Duodenal mucosa (tissue), 2 donors: ENCODE measurements around the gene MAML2.
A peak's percentile ranks its signal among the peaks of the same experiment; 100 is the strongest.

ENCODE experiments used
- H3K27ac ChIP-seq: one replicate; pipeline ENCODE4 v1.7.0; 2013; ENCODE audit warnings: low read depth, low read length
- H3K27me3 ChIP-seq, 2 donors: one replicate each; pipeline ENCODE4 v1.7.0; 2013; ENCODE audit warnings: low read length in 2 of 2, control low read depth in 1 of 2; ENCODE audit not compliant: insufficient read depth in 2 of 2, control insufficient read depth in 1 of 2
- H3K36me3 ChIP-seq, 2 donors: one replicate each; pipeline ENCODE4 v1.7.0; 2013; ENCODE audit warnings: low read length in 2 of 2, control low read depth in 1 of 2; ENCODE audit not compliant: insufficient read depth in 2 of 2, control insufficient read depth in 1 of 2
- H3K4me1 ChIP-seq, 2 donors: one replicate each; pipeline ENCODE4 v1.7.0; 2013; ENCODE audit warnings: low read length in 2 of 2, control low read depth in 1 of 2; ENCODE audit not compliant: insufficient read depth in 2 of 2, control insufficient read depth in 1 of 2
- H3K4me3 ChIP-seq, 2 donors: one replicate each; pipeline ENCODE4 v1.7.0; 2013; ENCODE audit warnings: low read length in 2 of 2, low read depth in 1 of 2
- H3K9ac ChIP-seq, 2 donors: one replicate each; pipeline ENCODE4 v1.7.0; 2013; ENCODE audit warnings: low read length in 2 of 2, low read depth in 1 of 2
- H3K9me3 ChIP-seq, 2 donors: one replicate each; pipeline ENCODE4 v1.7.0; 2013; ENCODE audit warnings: low read length in 2 of 2, control low read depth in 1 of 2; ENCODE audit not compliant: control insufficient read depth in 1 of 2

The MAML2 gene

GRCh38 chr11:96309643-96310017 is 33.4 kb downstream of the MAML2 start:
- Histone ChIP-seq H3K9ac (no peak overlapping the region), H3K27me3 (no peaks in the 10 kb centered on the region), H3K4me1 (peaks cover 31 to 43% of the 10 kb centered on the region in 2 donors), H3K9me3 (no peaks in the 10 kb centered on the region), H3K27ac (no peak overlapping the region), H3K36me3 (no peaks in the 10 kb centered on the region), H3K4me3 (no peak overlapping the region)

- peaks cover 26 to 43% of the 10 kb centered on the region in 2 donors for H3K4me1 ChIP-seq
- H3K27me3 ChIP-seq = no peaks in the 10 kb centered on the region
- no peak overlapping the region for H3K4me3 ChIP-seq
- H3K9ac ChIP-seq = no peak overlapping the region
- H3K27ac ChIP-seq = no peak overlapping the region
- H3K9me3 ChIP-seq = no peaks in the 10 kb centered on the region
- no peaks in the 10 kb centered on the region for H3K36me3 ChIP-seq
Measured at GRCh38 chr11:96309016-96309642, 33.9 kb downstream of the MAML2 start.

GRCh38 chr11:96307776-96308140 is 35.2 kb downstream of the MAML2 start:
- Histone ChIP-seq H3K9ac (peak overlapping the region; percentile 26 to 37), H3K9me3 (no peaks in the 10 kb centered on the region), H3K27me3 (no peaks in the 10 kb centered on the region), H3K36me3 (no peaks in the 10 kb centered on the region), H3K4me1 (peaks cover 28 to 54% of the 10 kb centered on the region in 2 donors), H3K4me3 (peak overlapping the region; percentile 33 to 39), H3K27ac (peak overlapping the region; percentile 67)

- peak overlapping the region; percentile 26 to 37 for H3K9ac ChIP-seq
- H3K4me1 ChIP-seq = peaks cover 32 to 60% of the 10 kb centered on the region in 2 donors
- peak overlapping the region; percentile 67 for H3K27ac ChIP-seq
- no peaks in the 10 kb centered on the region for H3K36me3 ChIP-seq
- H3K9me3 ChIP-seq = no peaks in the 10 kb centered on the region
- H3K4me3 ChIP-seq = peak overlapping the region; percentile 33 to 39
- no peaks in the 10 kb centered on the region for H3K27me3 ChIP-seq
Measured at GRCh38 chr11:96306933-96307775, 35.8 kb downstream of the MAML2 start.

GRCh38 chr11:96306600-96306932 is 36.4 kb downstream of the MAML2 start:
- Histone ChIP-seq H3K4me1 (peaks cover 32 to 59% of the 10 kb centered on the region in 2 donors), H3K36me3 (no peaks in the 10 kb centered on the region), H3K9me3 (no peaks in the 10 kb centered on the region), H3K27ac (no peak overlapping the region), H3K27me3 (no peaks in the 10 kb centered on the region), H3K4me3 (peak overlapping the region; percentile 33 to 39), H3K9ac (peak overlapping the region in 1 of 2 donors; percentile 7)

GRCh38 chr11:96306071-96306470 is 36.9 kb downstream of the MAML2 start:
- Histone ChIP-seq H3K4me1 (peaks cover 29 to 54% of the 10 kb centered on the region in 2 donors), H3K9me3 (no peaks in the 10 kb centered on the region), H3K36me3 (no peaks in the 10 kb centered on the region), H3K9ac (no peak overlapping the region), H3K27ac (peak overlapping the region; percentile 49), H3K27me3 (no peaks in the 10 kb centered on the region), H3K4me3 (peak overlapping the region in 1 of 2 donors; percentile 39)

GRCh38 chr11:96303980-96304379 is 39.0 kb downstream of the MAML2 start:
- H3K27ac ChIP-seq = no peak overlapping the region
- no peak overlapping the region for H3K9ac ChIP-seq
- H3K9me3 ChIP-seq = no peaks in the 10 kb centered on the region
- no peaks in the 10 kb centered on the region for H3K27me3 ChIP-seq
- H3K36me3 ChIP-seq = no peaks in the 10 kb centered on the region
- H3K4me3 ChIP-seq = no peak overlapping the region
- H3K4me1 ChIP-seq = peaks cover 39 to 64% of the 10 kb centered on the region in 2 donors

- no peak overlapping the region for H3K9ac ChIP-seq
- H3K4me1 ChIP-seq = peaks cover 37 to 60% of the 10 kb centered on the region in 2 donors
- no peaks in the 10 kb centered on the region for H3K9me3 ChIP-seq
- H3K27me3 ChIP-seq = no peaks in the 10 kb centered on the region
- no peak overlapping the region for H3K4me3 ChIP-seq
- no peak overlapping the region for H3K27ac ChIP-seq
- no peaks in the 10 kb centered on the region for H3K36me3 ChIP-seq
Measured at GRCh38 chr11:96303064-96303463, 39.9 kb downstream of the MAML2 start.

GRCh38 chr11:96301818-96302217 is 41.2 kb downstream of the MAML2 start:
- Histone ChIP-seq H3K4me1 (peaks cover 27 to 50% of the 10 kb centered on the region in 2 donors), H3K36me3 (no peaks in the 10 kb centered on the region), H3K27ac (no peak overlapping the region), H3K9ac (no peak overlapping the region), H3K9me3 (no peaks in the 10 kb centered on the region), H3K4me3 (no peak overlapping the region), H3K27me3 (no peaks in the 10 kb centered on the region)

- Histone ChIP-seq H3K36me3 (no peaks in the 10 kb centered on the region), H3K27me3 (no peaks in the 10 kb centered on the region), H3K4me3 (no peak overlapping the region), H3K27ac (no peak overlapping the region), H3K4me1 (peaks cover 25 to 44% of the 10 kb centered on the region in 2 donors), H3K9me3 (no peaks in the 10 kb centered on the region), H3K9ac (no peak overlapping the region)
Measured at GRCh38 chr11:96299155-96299888, 43.7 kb downstream of the MAML2 start.
